Brain pericyte (primary cell): ENCODE results near the gene UGT1A9.

Experiments
- DNase-seq: peaks from one replicate; pipeline ENCODE4 v3.0.0-alpha.2; 2012; ENCODE audit warnings: low read depth, low spot score

UGT1A9 gene

GRCh38 chr2:233796254-233796653 lies 124.6 kb downstream of the UGT1A9 start:
- no peak for DNase-seq

GRCh38 chr2:233798335-233799086 lies 126.8 kb downstream of the UGT1A9 start:
- DNase-seq, result no peak

- no peak for DNase-seq
Observed at GRCh38 chr2:233799087-233799665, 127.5 kb downstream of the UGT1A9 start.

DNA sequence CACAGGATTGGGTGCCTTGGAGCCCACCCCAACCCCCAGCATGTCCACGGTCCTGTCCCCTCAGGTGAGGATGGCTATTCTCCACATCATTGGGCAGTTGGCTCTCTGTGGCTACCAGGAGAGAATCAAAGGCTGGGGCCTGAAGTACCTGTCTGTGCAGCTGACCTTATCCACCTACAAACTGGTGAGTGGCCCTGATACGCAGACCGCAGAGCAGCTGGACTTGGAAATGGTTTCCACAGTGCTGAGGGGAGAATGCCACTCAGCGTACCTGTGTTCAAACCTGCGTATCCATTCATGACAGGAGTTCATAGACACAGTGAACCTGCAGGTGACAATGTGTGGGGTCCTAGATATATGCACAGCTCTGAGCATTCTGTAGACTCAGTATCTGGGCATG lies 128.0 kb downstream of the UGT1A9 start:
- DNase-seq, result no peak

DNA sequence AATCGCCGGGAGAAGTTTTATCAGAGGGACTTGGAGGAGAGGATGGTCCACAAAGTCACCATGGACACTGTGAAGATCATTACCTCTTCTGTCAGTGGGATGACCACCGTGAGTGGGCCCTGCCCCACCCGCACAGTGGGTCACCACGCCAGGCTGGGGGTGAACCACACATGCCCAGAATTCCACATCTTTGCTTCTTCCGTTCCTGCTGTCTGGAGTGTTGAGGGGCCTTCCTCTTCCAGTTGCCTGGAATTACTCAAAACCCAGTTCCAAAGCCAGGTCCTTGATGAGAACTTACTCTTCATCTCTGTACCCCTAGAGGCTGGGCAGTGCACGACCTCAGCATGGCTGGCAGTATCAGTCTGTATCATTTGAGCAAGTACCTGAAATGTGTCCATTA lies 128.5 kb downstream of the UGT1A9 start:
- no peak for DNase-seq

DNA sequence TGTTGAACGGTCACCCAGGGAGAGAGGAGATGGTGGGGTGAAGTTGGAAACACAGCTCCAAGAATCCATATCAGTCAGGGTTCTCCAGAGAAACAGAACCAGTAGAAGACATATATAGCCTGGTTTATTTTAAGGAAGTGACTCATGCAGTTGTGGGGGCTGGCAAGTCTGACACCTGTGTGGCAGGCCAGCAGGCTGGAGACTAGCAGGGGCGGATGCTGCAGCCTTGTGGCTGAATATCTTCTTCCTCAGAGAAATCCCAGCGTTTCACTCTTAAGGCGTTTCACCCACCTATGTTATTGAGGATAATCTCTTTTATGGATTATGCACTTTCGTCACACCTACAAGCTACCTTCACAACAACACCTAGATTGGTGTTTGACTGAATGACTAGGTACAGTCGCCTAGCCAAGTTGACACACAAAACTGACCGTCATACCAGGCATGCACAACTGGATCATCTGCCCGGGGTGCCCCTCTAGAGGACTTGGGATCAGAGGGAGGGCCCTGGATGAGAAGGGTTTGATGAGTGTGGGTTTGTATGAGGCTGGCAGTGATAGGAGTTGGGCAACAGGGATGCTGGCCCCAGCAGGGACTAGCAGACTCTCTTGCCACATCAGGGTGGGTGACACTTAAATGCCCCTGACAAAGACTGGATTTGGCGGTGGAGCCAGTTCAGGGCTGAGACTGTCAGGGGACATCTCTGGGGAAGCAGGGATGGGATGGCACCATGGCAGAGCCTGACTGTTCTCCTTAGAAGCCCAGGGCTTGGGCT lies 129.8 kb downstream of the UGT1A9 start:
- DNase-seq, result no peak

GRCh38 chr2:233802132-233802815 lies 130.6 kb downstream of the UGT1A9 start:
- no peak for DNase-seq

- DNase-seq, result no peak
Observed at GRCh38 chr2:233803292-233803911, 131.7 kb downstream of the UGT1A9 start.

- no peak for DNase-seq
Observed at GRCh38 chr2:233803994-233804393, 132.3 kb downstream of the UGT1A9 start.

DNA sequence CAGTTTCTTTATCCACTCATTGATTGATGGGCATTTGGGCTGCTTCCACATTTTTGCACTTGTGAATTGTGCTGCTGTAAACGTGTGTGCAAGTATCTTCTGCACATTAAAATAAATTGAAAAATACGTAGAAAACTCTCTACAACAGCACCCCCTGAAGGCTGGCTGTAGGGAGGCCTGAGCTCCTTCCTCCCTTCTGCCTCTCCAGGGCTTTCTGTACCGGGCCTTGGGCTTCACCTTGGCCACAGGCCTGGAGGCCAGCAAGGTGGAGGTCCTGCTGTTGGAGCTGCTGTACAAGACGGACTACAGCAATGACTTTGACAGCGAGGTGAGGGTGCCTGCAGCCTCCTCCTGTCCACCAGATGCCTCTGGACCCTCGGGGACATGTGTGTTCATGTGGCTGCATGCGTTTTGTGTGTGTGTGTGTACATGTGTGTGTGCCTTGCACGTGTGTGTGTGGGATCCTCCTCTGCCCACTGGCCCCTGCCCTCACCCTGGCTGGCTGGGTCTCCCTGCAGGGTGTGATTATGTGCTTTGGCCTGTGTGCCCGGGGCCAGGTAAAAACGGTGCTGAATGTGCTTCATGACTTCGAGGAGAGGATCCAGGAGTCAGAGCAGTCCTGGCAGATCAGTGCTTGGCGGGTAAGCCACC lies 135.6 kb downstream of the UGT1A9 start:
- no peak for DNase-seq

DNA sequence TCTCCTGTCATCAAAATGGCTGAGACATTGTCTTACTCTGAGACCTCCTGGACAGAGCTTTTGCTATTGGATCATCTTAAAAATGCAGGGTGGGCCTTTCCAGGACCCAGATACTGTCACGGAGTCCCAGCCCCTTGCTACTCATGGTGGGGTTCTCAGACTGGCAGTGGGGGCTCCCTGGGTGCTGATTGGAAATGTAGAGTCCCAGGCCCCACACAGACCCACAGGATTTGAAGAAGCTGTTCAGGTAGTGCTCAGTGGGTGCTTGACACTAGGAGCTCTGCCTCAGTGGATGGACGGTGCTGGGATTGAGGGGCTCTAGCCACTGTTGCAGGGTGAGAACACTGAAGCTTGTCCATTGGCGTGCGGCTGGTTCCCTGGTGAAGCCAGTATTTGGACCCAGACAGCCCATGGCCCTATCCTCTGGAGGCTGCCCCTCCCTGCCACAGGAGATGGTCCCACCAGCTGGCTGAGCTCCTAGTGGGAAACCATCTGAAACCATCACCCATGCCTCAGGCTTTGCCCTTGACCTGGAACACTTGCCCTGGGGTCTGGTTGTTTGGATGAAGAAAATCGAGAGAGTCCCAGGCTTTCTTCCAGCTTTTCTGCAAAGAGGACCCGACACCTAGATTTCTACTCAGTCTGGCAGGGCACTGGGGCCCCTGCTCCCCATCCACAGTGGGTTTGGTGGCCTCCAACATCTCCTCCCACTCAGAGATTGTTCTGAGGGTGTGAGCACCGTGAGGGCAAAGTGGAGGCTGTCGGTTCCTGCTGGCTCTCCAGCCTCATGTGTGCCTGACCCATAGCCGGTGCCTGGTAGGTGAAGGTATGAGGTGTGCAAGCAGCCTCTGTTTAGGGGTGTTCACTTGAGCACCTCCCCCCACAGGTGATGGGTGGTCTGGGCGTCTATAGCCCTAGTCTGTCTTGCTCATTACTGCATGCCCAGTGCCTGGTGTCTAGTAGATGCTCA lies 136.6 kb downstream of the UGT1A9 start:
- no peak for DNase-seq

GRCh38 chr2:233810385-233810784 lies 138.7 kb downstream of the UGT1A9 start:
- DNase-seq, result no peak

- no peak for DNase-seq
Observed at GRCh38 chr2:233811087-233811486, 139.4 kb downstream of the UGT1A9 start.

- DNase-seq, result no peak
Observed at GRCh38 chr2:233811732-233812131, 140.0 kb downstream of the UGT1A9 start.

GRCh38 chr2:233813236-233814055 lies 141.7 kb downstream of the UGT1A9 start:
- no peak for DNase-seq

DNA sequence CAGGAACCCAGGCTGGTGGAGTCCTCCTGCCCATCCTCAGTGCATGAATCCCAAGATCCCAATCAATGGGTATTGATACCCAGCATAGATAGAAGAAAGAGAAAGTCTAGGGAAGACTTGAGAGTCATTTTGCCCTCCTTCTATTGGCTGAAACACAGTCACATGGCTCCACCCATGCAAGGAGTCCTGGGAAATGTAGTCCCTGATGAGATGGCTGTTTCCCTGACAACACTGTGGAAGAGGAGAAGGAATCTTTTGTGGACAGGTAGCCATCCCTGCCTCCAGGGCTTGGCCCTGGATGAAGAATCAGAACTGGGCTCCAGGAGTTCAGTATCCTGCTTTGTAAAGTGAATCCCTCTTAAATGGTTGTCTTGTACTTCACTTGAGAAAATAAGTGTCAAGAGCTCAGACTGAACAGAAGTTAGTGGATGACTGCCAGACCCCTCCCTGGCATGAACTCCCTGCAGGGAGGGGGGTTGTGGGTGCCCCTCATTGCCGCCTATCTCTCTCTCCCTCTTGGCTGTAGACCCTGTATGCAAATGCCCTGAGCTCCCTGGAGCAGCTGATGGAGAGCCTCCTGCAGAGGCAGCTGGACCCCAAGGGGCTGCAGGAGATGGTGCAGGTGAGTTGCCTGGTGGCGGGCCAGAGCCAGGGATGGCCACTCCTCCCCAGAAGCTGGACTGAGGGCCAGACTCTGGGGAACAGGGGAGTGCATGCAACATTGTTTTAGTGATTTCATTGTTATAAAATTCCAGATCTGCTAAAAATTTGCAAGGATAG lies 142.5 kb downstream of the UGT1A9 start:
- DNase-seq, result no peak

GRCh38 chr2:233815861-233816260 lies 144.2 kb downstream of the UGT1A9 start:
- no peak for DNase-seq

DNA sequence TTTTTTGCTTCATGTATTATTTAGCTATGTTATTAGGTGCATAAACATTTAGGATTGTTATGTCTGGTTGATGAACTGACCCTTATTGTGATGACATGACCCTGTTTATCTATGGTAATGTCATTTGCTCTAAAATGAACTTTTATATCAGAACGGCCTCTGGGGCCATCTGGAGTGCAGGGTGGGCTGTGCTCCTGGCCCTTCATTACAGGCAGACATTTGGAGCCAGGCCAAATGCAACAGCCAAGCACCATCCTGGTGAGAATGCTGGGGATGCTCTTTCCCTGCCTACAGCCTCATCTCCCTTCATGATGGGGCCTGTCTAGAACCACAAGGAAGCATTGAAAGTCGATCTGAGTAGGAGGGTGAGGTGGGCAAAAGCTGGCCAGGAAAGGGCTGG lies 144.6 kb downstream of the UGT1A9 start:
- DNase-seq, result no peak
